ENCODE data around the gene DNASE1L3.

DNA sequence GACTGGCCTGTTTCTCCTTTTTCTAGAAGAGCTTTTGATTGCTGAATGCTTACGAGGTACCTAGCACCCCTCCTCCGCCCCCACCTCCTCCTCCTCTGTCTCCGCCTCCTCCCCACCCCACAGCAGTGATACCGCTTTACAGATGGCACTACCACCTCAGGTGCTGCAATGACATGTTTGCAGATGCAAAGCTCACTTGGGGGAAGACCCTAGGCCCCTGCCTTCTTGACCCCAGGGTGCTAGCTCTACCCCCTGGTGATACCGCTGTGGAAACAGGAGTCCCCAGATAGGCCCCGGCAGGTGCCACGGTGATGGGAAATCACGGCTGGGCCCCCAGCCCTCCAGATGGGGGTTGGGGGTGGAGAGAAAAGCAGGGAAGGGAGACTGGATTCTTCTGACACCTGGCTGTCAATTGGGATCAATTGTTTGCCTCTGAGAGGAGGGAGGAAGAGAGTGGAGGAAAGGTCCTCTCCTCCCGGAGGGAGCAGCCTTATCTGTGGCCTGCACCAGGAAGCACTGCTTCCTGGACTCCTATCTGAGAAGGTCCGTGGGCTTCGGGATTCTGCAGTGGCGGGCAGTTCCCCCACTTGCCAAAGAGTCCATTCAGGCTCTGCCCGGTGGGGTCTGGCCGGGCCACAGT lies 37.6 kb downstream of the DNASE1L3 start:
- TF ChIP-seq, protein P1, sequence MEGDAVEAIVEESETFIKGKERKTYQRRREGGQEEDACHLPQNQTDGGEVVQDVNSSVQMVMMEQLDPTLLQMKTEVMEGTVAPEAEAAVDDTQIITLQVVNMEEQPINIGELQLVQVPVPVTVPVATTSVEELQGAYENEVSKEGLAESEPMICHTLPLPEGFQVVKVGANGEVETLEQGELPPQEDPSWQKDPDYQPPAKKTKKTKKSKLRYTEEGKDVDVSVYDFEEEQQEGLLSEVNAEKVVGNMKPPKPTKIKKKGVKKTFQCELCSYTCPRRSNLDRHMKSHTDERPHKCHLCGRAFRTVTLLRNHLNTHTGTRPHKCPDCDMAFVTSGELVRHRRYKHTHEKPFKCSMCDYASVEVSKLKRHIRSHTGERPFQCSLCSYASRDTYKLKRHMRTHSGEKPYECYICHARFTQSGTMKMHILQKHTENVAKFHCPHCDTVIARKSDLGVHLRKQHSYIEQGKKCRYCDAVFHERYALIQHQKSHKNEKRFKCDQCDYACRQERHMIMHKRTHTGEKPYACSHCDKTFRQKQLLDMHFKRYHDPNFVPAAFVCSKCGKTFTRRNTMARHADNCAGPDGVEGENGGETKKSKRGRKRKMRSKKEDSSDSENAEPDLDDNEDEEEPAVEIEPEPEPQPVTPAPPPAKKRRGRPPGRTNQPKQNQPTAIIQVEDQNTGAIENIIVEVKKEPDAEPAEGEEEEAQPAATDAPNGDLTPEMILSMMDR (IDR thresholded peaks at IDR 0.05; ENCODE audit: low read length): no peak
- no peak for TF ChIP-seq EZH2 (IDR thresholded peaks at IDR 0.05; ENCODE audit: borderline replicate concordance, low read length)
